ENCODE measurements around the gene FAM120A.

Gene FAM120A

GRCh38 chr9:93491593-93492232 lies 40.2 kb downstream of the FAM120A start:
- DNase-seq (ENCODE audit: low read depth) = no peak
- TF ChIP-seq CTCF (conservative IDR thresholded peaks at IDR 0.05; ENCODE audit: low read depth, low read length) = no peak
- no peak overlapping the region for H3K4me3 ChIP-seq (ENCODE audit: low read length)

GRCh38 chr9:93492327-93492726 lies 40.8 kb downstream of the FAM120A start:
- no peak for TF ChIP-seq CTCF (conservative IDR thresholded peaks at IDR 0.05; ENCODE audit: low read depth, low read length)

GRCh38 chr9:93493949-93494348 lies 42.5 kb downstream of the FAM120A start:
- no peak for DNase-seq (ENCODE audit: low read depth)
- TF ChIP-seq CTCF (conservative IDR thresholded peaks at IDR 0.05; ENCODE audit: low read depth, low read length) = no peak
- H3K4me3 ChIP-seq (ENCODE audit: low read length) = no peak overlapping the region

More at GRCh38 chr9:93492327-93492726, 40.8 kb downstream of the FAM120A start:
- no peak overlapping the region for H3K4me3 ChIP-seq (ENCODE audit: low read length)
- no peak for DNase-seq (ENCODE audit: low read depth)

- no peak for DNase-seq (ENCODE audit: low read depth)
- TF ChIP-seq CTCF (conservative IDR thresholded peaks at IDR 0.05; ENCODE audit: low read depth, low read length) = no peak
- no peak overlapping the region for H3K4me3 ChIP-seq (ENCODE audit: low read length)
These were observed 44.8 kb downstream of the FAM120A start for GRCh38 chr9:93496285-93496684.

- DNase-seq (ENCODE audit: low read depth) = no peak
- no peak overlapping the region for H3K4me3 ChIP-seq (ENCODE audit: low read length)
- TF ChIP-seq CTCF (conservative IDR thresholded peaks at IDR 0.05; ENCODE audit: low read depth, low read length) = no peak
These were observed 49.2 kb downstream of the FAM120A start for GRCh38 chr9:93500571-93501298.

- DNase-seq (ENCODE audit: low read depth) = no peak
- no peak overlapping the region for H3K4me3 ChIP-seq (ENCODE audit: low read length)
- TF ChIP-seq CTCF (conservative IDR thresholded peaks at IDR 0.05; ENCODE audit: low read depth, low read length) = no peak
These were observed 49.9 kb downstream of the FAM120A start for GRCh38 chr9:93501406-93501805.

- TF ChIP-seq CTCF (conservative IDR thresholded peaks at IDR 0.05; ENCODE audit: low read depth, low read length) = no peak
- DNase-seq (ENCODE audit: low read depth) = no peak
- H3K4me3 ChIP-seq (ENCODE audit: low read length) = no peak overlapping the region
These were observed 51.9 kb downstream of the FAM120A start for GRCh38 chr9:93503381-93503780.
